RWPE2 (cell line): ENCODE results near the gene PRKAG2.

Source experiments
- ATAC-seq: fragments of 200-7000 bp; cut with Tn5 transposase; 3 replicates; pipeline ENCODE4 v1.9.1; 2021; ENCODE audit warnings: low read depth
- DNase-seq: peaks from one replicate; pipeline ENCODE4 v3.0.0-alpha.2; 2020; ENCODE audit warnings: low spot score
- H3K27ac ChIP-seq: fragments of 450-650 bp; 2 replicates; pipeline ENCODE4 v1.5.1; 2017; ENCODE audit warnings: mild to moderate bottlenecking; ENCODE audit not compliant: poor library complexity, severe bottlenecking
- H3K27me3 ChIP-seq: fragments of 250-450 bp; sonication (Bioruptor Pico); 2 replicates; pipeline ENCODE4 v1.5.1; 2021; ENCODE audit warnings: mild to moderate bottlenecking, moderate library complexity; ENCODE audit not compliant: insufficient read depth, poor library complexity, severe bottlenecking
- H3K36me3 ChIP-seq: fragments of 250-450 bp; sonication (Bioruptor Pico); 2 replicates; pipeline ENCODE4 v1.5.1; 2020; ENCODE audit warnings: low read depth, mild to moderate bottlenecking, moderate library complexity
- H3K4me1 ChIP-seq: fragments of 250-450 bp; sonication (Bioruptor Pico); 2 replicates; pipeline ENCODE4 v1.5.1; 2021; ENCODE audit warnings: mild to moderate bottlenecking, moderate library complexity; ENCODE audit not compliant: insufficient read depth, poor library complexity, severe bottlenecking
- H3K4me3 ChIP-seq: fragments of 250-450 bp; sonication (Bioruptor Pico); 2 replicates; pipeline ENCODE4 v1.5.1; 2021; ENCODE audit warnings: mild to moderate bottlenecking, moderate library complexity; ENCODE audit not compliant: severe bottlenecking
- H3K9me3 ChIP-seq: fragments of 250-450 bp; sonication (Bioruptor Pico); 2 replicates; pipeline ENCODE4 v1.5.1; 2021; ENCODE audit warnings: mild to moderate bottlenecking, moderate library complexity; ENCODE audit not compliant: severe bottlenecking
- TF ChIP-seq, protein P1 (sequence below): fragments of 450-650 bp; IDR thresholded peaks from one replicate; pipeline ENCODE4 v1.5.1; 2017; ENCODE audit warnings: mild to moderate bottlenecking, moderate library complexity; ENCODE audit not compliant: poor library complexity, severe bottlenecking

The PRKAG2 gene

DNA sequence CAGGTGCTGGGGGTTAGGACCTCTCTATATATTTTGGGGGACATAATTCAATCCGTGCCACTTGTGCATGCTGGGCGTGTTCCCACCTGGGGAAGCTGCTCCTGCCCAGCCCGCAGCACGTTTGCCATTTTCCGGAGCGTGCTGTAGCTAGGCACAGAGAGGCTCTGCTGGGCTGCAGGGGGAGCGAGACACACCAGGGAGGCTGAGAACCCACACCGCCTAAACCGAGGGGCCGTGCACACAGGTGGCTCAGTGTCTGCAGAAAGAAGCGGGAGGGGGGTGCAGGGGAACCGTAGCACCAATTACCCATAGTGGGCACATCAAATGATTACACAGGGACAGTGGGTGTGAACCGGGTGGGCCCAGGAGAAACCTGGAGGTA, 27.0 kb downstream of the PRKAG2 start:
- Histone ChIP-seq H3K27ac (no peak overlapping the region), H3K4me1 (no peaks in the 10 kb centered on the region), H3K36me3 (no peaks in the 10 kb centered on the region), H3K27me3 (no peaks in the 10 kb centered on the region), H3K4me3 (no peak overlapping the region), H3K9me3 (no peaks in the 10 kb centered on the region)
- DNase-seq, result peak; percentile 33
- no peak for ATAC-seq
- TF ChIP-seq, protein P1, sequence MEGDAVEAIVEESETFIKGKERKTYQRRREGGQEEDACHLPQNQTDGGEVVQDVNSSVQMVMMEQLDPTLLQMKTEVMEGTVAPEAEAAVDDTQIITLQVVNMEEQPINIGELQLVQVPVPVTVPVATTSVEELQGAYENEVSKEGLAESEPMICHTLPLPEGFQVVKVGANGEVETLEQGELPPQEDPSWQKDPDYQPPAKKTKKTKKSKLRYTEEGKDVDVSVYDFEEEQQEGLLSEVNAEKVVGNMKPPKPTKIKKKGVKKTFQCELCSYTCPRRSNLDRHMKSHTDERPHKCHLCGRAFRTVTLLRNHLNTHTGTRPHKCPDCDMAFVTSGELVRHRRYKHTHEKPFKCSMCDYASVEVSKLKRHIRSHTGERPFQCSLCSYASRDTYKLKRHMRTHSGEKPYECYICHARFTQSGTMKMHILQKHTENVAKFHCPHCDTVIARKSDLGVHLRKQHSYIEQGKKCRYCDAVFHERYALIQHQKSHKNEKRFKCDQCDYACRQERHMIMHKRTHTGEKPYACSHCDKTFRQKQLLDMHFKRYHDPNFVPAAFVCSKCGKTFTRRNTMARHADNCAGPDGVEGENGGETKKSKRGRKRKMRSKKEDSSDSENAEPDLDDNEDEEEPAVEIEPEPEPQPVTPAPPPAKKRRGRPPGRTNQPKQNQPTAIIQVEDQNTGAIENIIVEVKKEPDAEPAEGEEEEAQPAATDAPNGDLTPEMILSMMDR, result no peak

DNA sequence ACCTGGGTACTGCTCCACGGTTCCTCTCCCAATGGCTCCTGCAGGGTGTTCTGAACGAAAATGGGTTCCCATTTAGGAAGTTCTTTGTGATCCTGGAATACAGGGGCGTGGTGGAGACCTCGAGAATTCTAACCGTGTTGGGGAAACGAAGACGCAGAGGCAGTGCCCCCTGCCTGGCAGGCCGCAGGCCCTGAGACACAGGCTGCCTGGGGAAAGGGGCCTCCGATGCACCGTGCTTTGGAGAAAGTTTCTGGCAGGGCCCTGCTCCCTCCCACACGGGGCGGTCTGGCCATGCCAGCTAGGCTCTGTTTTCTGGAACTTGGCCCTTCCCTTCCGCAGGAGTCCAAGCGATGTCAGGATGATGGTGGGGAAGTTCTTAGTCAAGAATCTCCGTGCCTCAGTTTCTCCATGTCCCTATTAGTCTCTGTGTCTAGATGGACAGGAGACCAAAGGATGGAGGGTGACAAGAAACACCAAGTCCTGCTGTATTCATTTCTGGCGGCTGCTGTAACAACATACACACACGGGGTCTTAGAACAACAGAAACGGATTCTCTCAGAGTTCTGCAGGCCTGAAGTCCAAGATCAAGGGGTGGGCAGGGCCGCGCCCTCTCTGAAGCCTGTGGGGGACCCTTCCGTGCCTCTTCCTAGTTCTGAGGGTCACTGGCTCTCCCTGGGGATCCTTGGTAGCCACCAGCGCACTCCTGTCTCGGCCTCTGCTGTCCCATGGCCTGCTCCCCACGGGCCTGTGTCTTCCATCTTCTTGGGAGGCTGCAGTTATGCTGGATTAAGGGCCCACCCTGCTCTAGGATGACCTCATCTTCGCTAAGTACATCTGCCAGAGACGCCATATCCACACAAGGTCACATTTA, 27.7 kb downstream of the PRKAG2 start:
- no peak overlapping the region for H3K27ac ChIP-seq
- ATAC-seq, result no peak
- no peaks in the 10 kb centered on the region for H3K9me3 ChIP-seq
- DNase-seq, result peak; percentile 52
- H3K4me1 ChIP-seq, result no peaks in the 10 kb centered on the region
- H3K36me3 ChIP-seq, result no peaks in the 10 kb centered on the region
- TF ChIP-seq, protein P1, result no peak
- H3K27me3 ChIP-seq, result no peaks in the 10 kb centered on the region
- H3K4me3 ChIP-seq, result no peak overlapping the region

DNA sequence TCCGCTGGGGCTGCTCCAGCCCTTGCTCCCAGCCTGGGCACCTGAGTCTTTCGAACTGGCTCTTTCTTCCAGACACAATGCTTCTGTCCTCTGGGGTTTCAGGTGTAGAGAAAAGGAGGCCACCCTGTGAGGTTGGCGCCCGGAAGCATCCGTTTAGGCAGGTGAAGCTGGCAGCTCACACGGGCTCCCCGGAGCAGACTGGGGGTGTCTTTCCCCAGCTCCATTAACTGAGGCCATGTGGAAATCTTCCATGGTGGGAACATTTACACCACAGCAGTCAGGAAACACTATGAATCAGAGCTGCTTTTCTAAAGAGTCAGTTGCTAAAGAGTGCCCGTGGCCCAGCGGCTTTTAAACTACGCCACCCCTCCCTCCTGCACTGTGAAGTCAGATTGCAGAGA, 29.2 kb downstream of the PRKAG2 start:
- ATAC-seq (no peak), DNase-seq (peak; percentile 40)
- Histone ChIP-seq H3K4me3 (no peak overlapping the region), H3K27me3 (no peaks in the 10 kb centered on the region), H3K9me3 (no peaks in the 10 kb centered on the region), H3K36me3 (no peaks in the 10 kb centered on the region), H3K27ac (no peak overlapping the region), H3K4me1 (no peaks in the 10 kb centered on the region)
- TF ChIP-seq, protein P1, result no peak

DNA sequence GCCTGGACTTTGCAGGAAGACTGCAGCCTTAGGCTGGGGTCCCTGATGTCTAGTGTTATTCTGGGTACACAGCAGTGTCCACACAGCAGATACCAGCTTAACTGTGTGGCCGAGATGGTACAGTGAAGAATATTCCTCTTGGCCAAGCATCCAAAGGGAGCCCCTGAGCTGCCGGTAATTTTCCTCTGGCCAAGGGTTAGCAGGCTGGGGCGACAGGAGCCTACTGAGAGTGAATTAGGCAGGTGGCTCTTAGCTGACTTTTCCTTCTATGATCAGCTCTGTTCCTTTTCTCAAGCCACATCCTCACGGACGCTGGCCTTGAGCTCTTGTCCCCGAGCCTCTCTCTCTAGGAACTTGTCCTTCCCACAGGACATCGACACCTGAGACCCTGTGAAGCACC, 29.8 kb downstream of the PRKAG2 start:
- H3K27me3 ChIP-seq, result no peaks in the 10 kb centered on the region
- ATAC-seq (no peak), DNase-seq (no peak)

More for the DNA sequence above, 29.8 kb downstream of the PRKAG2 start:
- Histone ChIP-seq H3K36me3 (no peaks in the 10 kb centered on the region), H3K4me1 (no peaks in the 10 kb centered on the region), H3K4me3 (no peak overlapping the region), H3K27ac (no peak overlapping the region), H3K9me3 (no peaks in the 10 kb centered on the region)
- TF ChIP-seq, protein P1, result no peak
